Measurements from ENCODE around the gene MN1. TPM values are rescaled to one million over a fixed set of nuclear protein-coding genes. Genes with fewer than 3 reads are reported as not detected.

MN1 gene
- total RNA-seq, 4 donors from 2014 or later = 0.53 to 2.8 (median 1.5) TPM

GRCh38 chr22:27730641-27731433 lies 70.7 kb downstream of the MN1 start:
- no peaks in the 10 kb centered on the region for H3K9me3 ChIP-seq
- no peak for DNase-seq
- TF ChIP-seq CTCF (IDR thresholded peaks at IDR 0.05) = no peak
- no peak for TF ChIP-seq POLR2A (IDR thresholded peaks at IDR 0.05)

GRCh38 chr22:27729246-27729645 lies 72.3 kb downstream of the MN1 start:
- Histone ChIP-seq H3K36me3 (no peaks in the 10 kb centered on the region), H3K27ac (no peak overlapping the region), H3K27me3 (no peaks in the 10 kb centered on the region), H3K4me1 (peaks cover 0 to 6% (median 0%) of the 10 kb centered on the region in 4 donors), H3K4me3 (no peak overlapping the region), H3K9me3 (no peaks in the 10 kb centered on the region)
- no peak for DNase-seq
- TF ChIP-seq CTCF (IDR thresholded peaks at IDR 0.05) (no peak), POLR2A (IDR thresholded peaks at IDR 0.05) (no peak)

More at GRCh38 chr22:27730641-27731433, 70.7 kb downstream of the MN1 start:
- Histone ChIP-seq H3K4me3 (no peak overlapping the region), H3K4me1 (peaks cover 0 to 6% (median 0%) of the 10 kb centered on the region in 4 donors), H3K27ac (no peak overlapping the region), H3K36me3 (no peaks in the 10 kb centered on the region), H3K27me3 (no peaks in the 10 kb centered on the region)

- TF ChIP-seq CTCF (IDR thresholded peaks at IDR 0.05) (no peak), POLR2A (IDR thresholded peaks at IDR 0.05) (no peak)
- no peaks in the 10 kb centered on the region for H3K9me3 ChIP-seq
- peak overlapping the region in 2 of 4 donors; percentile 11 to 52 for H3K27ac ChIP-seq
- peaks cover 0 to 6% (median 0%) of the 10 kb centered on the region in 4 donors for H3K4me1 ChIP-seq
- DNase-seq = no peak
- H3K4me3 ChIP-seq = no peak overlapping the region
- no peaks in the 10 kb centered on the region for H3K27me3 ChIP-seq
- H3K36me3 ChIP-seq = no peaks in the 10 kb centered on the region
Measured at GRCh38 chr22:27727673-27728451, 73.7 kb downstream of the MN1 start.

- H3K36me3 ChIP-seq = no peaks in the 10 kb centered on the region
- no peak for DNase-seq
- no peaks in the 10 kb centered on the region for H3K9me3 ChIP-seq
- H3K27me3 ChIP-seq = no peaks in the 10 kb centered on the region
- H3K4me3 ChIP-seq = no peak overlapping the region
- TF ChIP-seq POLR2A (IDR thresholded peaks at IDR 0.05) (no peak), CTCF (IDR thresholded peaks at IDR 0.05) (no peak)
- peaks cover 0 to 6% (median 0%) of the 10 kb centered on the region in 4 donors for H3K4me1 ChIP-seq
- peak overlapping the region in 2 of 4 donors; percentile 11 to 52 for H3K27ac ChIP-seq
Measured at GRCh38 chr22:27726686-27727449, 74.7 kb downstream of the MN1 start.

GRCh38 chr22:27726331-27726685 lies 75.2 kb downstream of the MN1 start:
- no peak for DNase-seq
- TF ChIP-seq CTCF (IDR thresholded peaks at IDR 0.05) (no peak), POLR2A (IDR thresholded peaks at IDR 0.05) (no peak)
- peaks cover 0 to 6% (median 0%) of the 10 kb centered on the region in 4 donors for H3K4me1 ChIP-seq
- H3K4me3 ChIP-seq = no peak overlapping the region
- H3K27me3 ChIP-seq = no peaks in the 10 kb centered on the region
- H3K36me3 ChIP-seq = no peaks in the 10 kb centered on the region
- no peaks in the 10 kb centered on the region for H3K9me3 ChIP-seq
- H3K27ac ChIP-seq = peak overlapping the region in 2 of 4 donors; percentile 11 to 38
